HCT116 (cell line): ENCODE data around the gene RPL10. TPM values are rescaled to one million over a fixed set of nuclear protein-coding genes. Genes with fewer than 3 reads are reported as not detected.

ENCODE experiments used
- ATAC-seq: fragments of 200-7000 bp; cut with Tn5 transposase; 2 replicates; pipeline ENCODE4 v1.9.1; 2020; ENCODE audit warnings: mild to moderate bottlenecking, moderate library complexity
- BruUV-seq: library from RNA; stranded (reverse); fragments of 400-500 nt; replicated peaks from 2 replicates; lab custom pipeline; 2021; lab: Mats Ljungman, UMichigan
- CTCF ChIA-PET: fragments of 300-600 bp; sonication (Branson Sonifier 250); formaldehyde crosslinking; loops from one replicate; lab custom pipeline; 2021; ENCODE audit warnings: antibody characterized with exemption; lab: Charles Lee
- POLR2A ChIA-PET: fragments of 300-600, 350-600 bp; sonication (Branson Sonifier 250); formaldehyde crosslinking; loops from one replicate; lab custom pipeline; 2021; ENCODE audit warnings: antibody characterized with exemption; lab: Charles Lee
- RAD21 ChIA-PET, 2 experiments: fragments of 300-600 bp; sonication (Branson Sonifier 250); formaldehyde crosslinking; loops; one replicate each; lab custom pipeline; 2023; ENCODE audit warnings: low total read pairs in 2 of 2; ENCODE audit not compliant: uncharacterized antibody in 2 of 2, unreplicated experiment in 2 of 2, low non-redundant PET in 1 of 2; lab: Charles Lee
- DNase-seq: peaks from one replicate; pipeline ENCODE4 v3.0.0-alpha.2; 2010; ENCODE audit warnings: low read depth, low spot score
- H2AFZ ChIP-seq: fragments of 200-600 bp; shearing (Covaris generic), sonication (generic); 2 replicates; pipeline ENCODE4 v1.6.1; 2017; ENCODE audit warnings: low read depth, mixed run types, mixed read lengths, antibody characterized with exemption, low read length; ENCODE audit not compliant: poor library complexity, severe bottlenecking
- H3K27ac ChIP-seq: 2 replicates; pipeline ENCODE4 v1.5.1; 2012; ENCODE audit warnings: low read depth, low read length
- H3K27me3 ChIP-seq: fragments of 200-600 bp; sonication (generic); 2 replicates; pipeline ENCODE4 v1.6.1; 2016; ENCODE audit warnings: mixed run types, low read length, mixed read lengths; ENCODE audit not compliant: insufficient read depth
- H3K36me3 ChIP-seq, 2 experiments: fragments of 200-500 bp in 1 of 2; fragments of 200-600 bp in 1 of 2; sonication (Bioruptor generic) in 1 of 2; sonication (generic) in 1 of 2; 2 replicates each; pipeline versions ENCODE4 v1.5.1 to v1.6.1; 2014 to 2016; ENCODE audit warnings: low read length in 2 of 2, inconsistent platforms in 1 of 2, mixed read lengths in 1 of 2, mixed run types in 1 of 2; ENCODE audit not compliant: insufficient read depth in 2 of 2, control insufficient read depth in 1 of 2
- H3K4me1 ChIP-seq, 2 experiments: fragments of 200-600 bp in 1 of 2; sonication (generic) in 1 of 2; 2 replicates each; pipeline versions ENCODE4 v1.5.1 to v1.6.1; 2012 to 2017; ENCODE audit warnings: low read length in 2 of 2, inconsistent platforms in 1 of 2, mild to moderate bottlenecking in 1 of 2, mixed read lengths in 1 of 2, mixed run types in 1 of 2, moderate library complexity in 1 of 2; ENCODE audit not compliant: insufficient read depth in 2 of 2, control insufficient read depth in 1 of 2
- H3K4me2 ChIP-seq: fragments of 200-600 bp; sonication (generic); 2 replicates; pipeline ENCODE4 v1.6.1; 2017; ENCODE audit warnings: mixed run types, low read length, mixed read lengths
- H3K4me3 ChIP-seq, 2 experiments: fragments of 200-600 bp in 1 of 2; sonication (generic) in 1 of 2; replicated peaks in 1 of 2; 2 replicates each; pipeline ENCODE4 v1.5.1; 2011 to 2016; ENCODE audit warnings: low read length in 2 of 2, control low read depth in 1 of 2, low read depth in 1 of 2, mild to moderate bottlenecking in 1 of 2, mixed read lengths in 1 of 2, mixed run types in 1 of 2
- H3K79me2 ChIP-seq: fragments of 200-600 bp; sonication (generic); 2 replicates; pipeline ENCODE4 v1.6.1; 2017; ENCODE audit warnings: mild to moderate bottlenecking, mixed run types, low read length, moderate library complexity, mixed read lengths; ENCODE audit not compliant: insufficient read depth
- H3K9ac ChIP-seq: fragments of 200-600 bp; sonication (generic); 2 replicates; pipeline ENCODE4 v1.6.1; 2016; ENCODE audit warnings: low read length, mixed read lengths
- H3K9me2 ChIP-seq: fragments of 200-600 bp; sonication (generic), shearing (Covaris generic); 2 replicates; pipeline ENCODE4 v1.6.1; 2017; ENCODE audit warnings: mixed run types, mild to moderate bottlenecking, moderate library complexity; ENCODE audit not compliant: insufficient read depth
- H3K9me3 ChIP-seq, 2 experiments: fragments of 200-500 bp in 1 of 2; fragments of 200-600 bp in 1 of 2; sonication (Bioruptor generic) in 1 of 2; sonication (generic) in 1 of 2; 2 replicates each; pipeline ENCODE4 v1.6.1; 2014 to 2017; ENCODE audit warnings: low read length in 2 of 2, mixed read lengths in 2 of 2, inconsistent platforms in 1 of 2, low read depth in 1 of 2, mild to moderate bottlenecking in 1 of 2, mixed run types in 1 of 2, moderate library complexity in 1 of 2; ENCODE audit not compliant: control insufficient read depth in 1 of 2, insufficient read depth in 1 of 2
- H4K20me1 ChIP-seq: fragments of 200-600 bp; sonication (generic), shearing (Covaris generic); 2 replicates; pipeline ENCODE4 v1.6.1; 2017; ENCODE audit warnings: mixed run types, mild to moderate bottlenecking, moderate library complexity; ENCODE audit not compliant: insufficient read depth
- CEBPB ChIP-seq: IDR thresholded peaks from 2 replicates; pipeline ENCODE4 v1.6.1; 2012; ENCODE audit warnings: low read depth
- EGR1 ChIP-seq: IDR thresholded peaks from 2 replicates; pipeline ENCODE4 v1.6.1; 2012; ENCODE audit warnings: low read depth
- ELF1 ChIP-seq: IDR thresholded peaks from 2 replicates; pipeline ENCODE4 v1.6.1; 2012; ENCODE audit warnings: low read depth, borderline replicate concordance
- FOSL1 ChIP-seq: IDR thresholded peaks from 2 replicates; pipeline ENCODE4 v1.6.1; 2012; ENCODE audit warnings: low read depth
- POLR2A ChIP-seq: IDR thresholded peaks from 2 replicates; pipeline ENCODE4 v1.7.0; 2011; ENCODE audit warnings: borderline replicate concordance; ENCODE audit not compliant: insufficient read depth, insufficient read length; ENCODE audit errors: extremely low read depth
- POLR2AphosphoS5 ChIP-seq: IDR thresholded peaks from 2 replicates; pipeline ENCODE4 v1.6.1; 2011; ENCODE audit warnings: mild to moderate bottlenecking, low read depth, low read length, moderate library complexity
- SRF ChIP-seq: IDR thresholded peaks from 2 replicates; pipeline ENCODE4 v1.6.1; 2012; ENCODE audit warnings: low read depth
- ZBTB33 ChIP-seq: IDR thresholded peaks from 2 replicates; pipeline ENCODE4 v1.6.1; 2011; ENCODE audit warnings: mild to moderate bottlenecking, low read length, moderate library complexity; ENCODE audit not compliant: insufficient replicate concordance; ENCODE audit errors: extremely low read depth
- ZFX ChIP-seq: fragments of 450-650 bp; IDR thresholded peaks from 2 replicates; pipeline ENCODE4 v1.6.1; 2017
- ZNF274 ChIP-seq: fragments of 200-500 bp; sonication (Bioruptor generic); IDR thresholded peaks from 2 replicates; pipeline ENCODE4 v1.6.1; 2014; ENCODE audit warnings: mild to moderate bottlenecking, low read depth, low read length, inconsistent platforms
- intact Hi-C: fragments of 100-400 bp; cut with micrococcal nuclease; formaldehyde crosslinking; loops from 2 replicates; pipeline ENCODE4 v1.10.0; 2022
- total RNA-seq: library from RNA; stranded (reverse); gene quantifications from one replicate; pipeline ENCODE4 v1.2.1, GENCODE V29; 2021; ENCODE audit not compliant: unreplicated experiment

RPL10 gene
- total RNA-seq, 1 experiment from 2014 or later, result 3,069 TPM

GRCh38 chrX:154401918-154402621 is 3.9 kb downstream of the RPL10 start:
- Histone ChIP-seq H3K27ac (no peak overlapping the region; the same call in none of the 2 replicates), H3K36me3 (peaks cover 0 to 27% of the 10 kb centered on the region in 2 experiments; a peak in 1 of 4 replicates), H3K9me2 (no peaks in the 10 kb centered on the region), H3K9ac (no peak overlapping the region), H3K9me3 (no peaks in the 10 kb centered on the region), H3K4me3 (no peak overlapping the region), H3K79me2 (peaks cover 19% of the 10 kb centered on the region), H4K20me1 (no peaks in the 10 kb centered on the region), H2AFZ (no peak overlapping the region), H3K4me1 (peaks cover 0 to 19% of the 10 kb centered on the region in 2 experiments; a peak in 2 of 4 replicates), H3K27me3 (no peaks in the 10 kb centered on the region), H3K4me2 (no peak overlapping the region)
- TF ChIP-seq EGR1, result no peak
- TF ChIP-seq ELF1, result no peak
- no peak for TF ChIP-seq FOSL1
- no peak for TF ChIP-seq ZBTB33
- TF ChIP-seq CEBPB, result no peak
- no TSS peak for BruUV-seq
- ATAC-seq (no peak), DNase-seq (no peak)
- intact Hi-C loops, result no loop called here
- ChIA-PET CTCF (no interaction called here), RAD21 (no interaction called here), POLR2A (no interaction called here)

GRCh38 chrX:154402622-154403127 is 4.5 kb downstream of the RPL10 start:
- Histone ChIP-seq H3K4me2 (no peak overlapping the region), H3K9ac (no peak overlapping the region), H2AFZ (no peak overlapping the region), H3K9me2 (no peaks in the 10 kb centered on the region), H3K4me1 (peaks cover 0 to 19% of the 10 kb centered on the region in 2 experiments; a peak in 2 of 4 replicates), H3K4me3 (no peak overlapping the region), H3K27me3 (no peaks in the 10 kb centered on the region), H4K20me1 (no peaks in the 10 kb centered on the region), H3K36me3 (peaks cover 0 to 27% of the 10 kb centered on the region in 2 experiments; a peak in 1 of 4 replicates), H3K79me2 (peaks cover 19% of the 10 kb centered on the region), H3K9me3 (no peaks in the 10 kb centered on the region), H3K27ac (no peak overlapping the region; the same call in 1 of the 2 replicates)
- BruUV-seq, result no TSS peak
- POLR2A ChIA-PET, result no interaction called here
- ATAC-seq (no peak), DNase-seq (no peak)
- RAD21 ChIA-PET, result no interaction called here
- CTCF ChIA-PET, result no interaction called here
- intact Hi-C loops, result no loop called here
- TF ChIP-seq ZNF274 (no peak), SRF (no peak), ELF1 (no peak), POLR2A (no peak), ZFX (no peak), POLR2AphosphoS5 (no peak)
- TF ChIP-seq, all 23 proteins: peak for 0
